HG03025 (cell line): ENCODE results near the gene LGALS3.

Experiments used
- ATAC-seq: cut with Tn5 transposase; IDR thresholded peaks from one replicate; pipeline ENCODE4 v1.9.1; 2021; ENCODE audit warnings: mild to moderate bottlenecking, moderate library complexity; ENCODE audit not compliant: unreplicated experiment, low FRiP score

LGALS3 gene

DNA sequence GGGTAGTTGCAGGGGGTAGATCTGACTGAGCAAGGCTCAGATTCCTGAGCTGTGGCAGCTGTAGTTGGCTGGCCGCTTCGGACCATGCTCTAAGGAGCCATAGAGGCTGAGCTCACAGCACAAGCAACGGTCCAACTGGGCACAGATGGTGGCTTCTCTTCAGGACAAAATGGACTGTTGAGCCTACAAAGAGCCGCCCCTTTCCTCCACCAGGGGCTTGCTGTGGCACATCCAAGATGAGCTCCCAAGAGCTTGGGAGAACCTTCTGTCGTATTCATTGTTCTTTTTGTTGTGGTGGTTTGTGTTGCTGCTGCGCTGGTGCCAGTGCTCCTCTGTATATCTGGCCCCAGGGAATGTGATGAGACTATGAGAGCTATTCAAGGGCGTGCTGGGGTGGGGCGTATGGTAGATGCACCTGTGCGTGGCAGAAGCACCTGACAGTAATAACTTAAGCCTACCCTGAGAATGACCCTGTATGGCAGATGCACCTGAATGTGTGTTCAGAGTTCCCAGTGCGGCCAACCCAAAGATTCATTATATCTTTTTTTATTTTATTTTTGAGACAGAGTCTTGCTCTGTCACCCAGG lies 17.8 kb upstream of the LGALS3 start:
- ATAC-seq, result no peak

DNA sequence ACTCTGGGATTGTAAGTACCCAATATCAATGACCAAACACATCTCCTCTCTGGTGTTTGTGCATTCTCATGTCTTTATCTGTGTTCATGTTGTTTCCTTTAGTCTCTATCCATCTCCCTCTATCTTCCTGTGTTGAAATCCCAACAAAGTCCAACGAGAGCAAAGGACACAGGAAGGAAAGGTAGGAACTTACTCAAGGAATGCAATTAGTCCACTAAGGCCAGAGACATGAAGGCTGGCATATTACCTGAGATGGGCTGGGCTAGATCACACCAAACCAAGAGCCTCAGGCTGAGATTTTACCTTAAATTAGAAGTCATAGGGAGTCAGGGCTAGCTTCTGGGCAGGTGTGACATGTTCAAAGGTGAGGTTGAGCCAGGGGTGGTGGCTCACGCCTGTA lies 14.3 kb upstream of the LGALS3 start:
- no peak for ATAC-seq

DNA sequence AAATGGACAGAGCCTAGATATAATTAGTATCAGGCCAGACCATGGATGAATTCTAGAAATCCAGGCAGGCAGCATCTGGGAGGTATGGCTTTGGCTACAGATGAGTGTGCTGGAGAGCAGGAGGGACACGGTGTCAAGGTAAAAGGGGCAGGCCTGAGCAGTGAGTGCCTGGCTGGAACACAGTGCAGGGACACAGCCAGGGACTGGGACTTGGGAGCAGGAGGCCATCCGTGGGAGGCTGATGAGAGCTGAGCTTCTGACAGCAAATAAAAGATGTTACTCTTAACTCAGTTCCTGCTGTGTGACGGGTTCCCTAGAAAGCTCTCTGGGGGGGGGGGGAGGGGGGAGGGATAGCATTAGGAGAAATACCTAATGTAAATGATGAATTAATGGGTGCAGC lies 13.6 kb upstream of the LGALS3 start:
- ATAC-seq, result no peak

GRCh38 chr14:55115861-55116245 lies 13.2 kb upstream of the LGALS3 start:
- no peak for ATAC-seq

DNA sequence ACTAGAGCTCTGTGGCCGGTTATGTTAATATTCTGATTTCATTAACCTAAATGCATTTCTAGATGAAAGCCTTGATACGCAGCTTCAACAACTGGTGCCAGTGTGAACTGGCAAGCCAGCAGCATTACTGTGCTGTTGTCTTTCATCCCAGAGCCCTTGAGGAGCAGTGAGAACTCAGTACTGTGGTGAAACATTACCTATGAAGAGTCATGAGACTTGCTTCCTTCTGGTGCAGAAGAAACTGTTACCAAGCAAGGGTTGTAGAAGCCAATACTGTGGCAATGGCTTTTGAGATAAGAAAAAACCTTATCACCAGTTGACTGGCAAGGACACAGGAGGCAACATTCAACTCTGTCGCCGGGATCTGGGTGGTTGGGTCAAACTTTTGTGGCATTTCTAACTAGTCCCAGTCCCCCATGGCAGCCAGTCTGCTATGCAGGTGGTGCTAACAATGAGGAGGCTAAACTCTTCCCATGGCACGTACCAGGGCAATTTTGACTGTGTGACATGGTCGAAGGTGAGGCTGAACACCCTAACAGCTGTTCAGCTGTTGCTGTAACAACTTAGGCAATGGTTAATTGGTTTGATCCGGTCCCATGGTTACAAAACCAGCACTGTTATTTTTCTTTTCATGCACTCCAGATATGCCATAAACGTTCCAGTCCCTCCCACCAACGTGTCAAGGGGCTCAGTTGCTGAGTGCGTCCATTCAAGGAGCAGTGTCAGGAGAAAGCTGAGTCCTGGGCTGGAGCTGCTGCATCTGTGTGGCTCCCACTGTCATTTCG lies 12.6 kb upstream of the LGALS3 start:
- no peak for ATAC-seq

DNA sequence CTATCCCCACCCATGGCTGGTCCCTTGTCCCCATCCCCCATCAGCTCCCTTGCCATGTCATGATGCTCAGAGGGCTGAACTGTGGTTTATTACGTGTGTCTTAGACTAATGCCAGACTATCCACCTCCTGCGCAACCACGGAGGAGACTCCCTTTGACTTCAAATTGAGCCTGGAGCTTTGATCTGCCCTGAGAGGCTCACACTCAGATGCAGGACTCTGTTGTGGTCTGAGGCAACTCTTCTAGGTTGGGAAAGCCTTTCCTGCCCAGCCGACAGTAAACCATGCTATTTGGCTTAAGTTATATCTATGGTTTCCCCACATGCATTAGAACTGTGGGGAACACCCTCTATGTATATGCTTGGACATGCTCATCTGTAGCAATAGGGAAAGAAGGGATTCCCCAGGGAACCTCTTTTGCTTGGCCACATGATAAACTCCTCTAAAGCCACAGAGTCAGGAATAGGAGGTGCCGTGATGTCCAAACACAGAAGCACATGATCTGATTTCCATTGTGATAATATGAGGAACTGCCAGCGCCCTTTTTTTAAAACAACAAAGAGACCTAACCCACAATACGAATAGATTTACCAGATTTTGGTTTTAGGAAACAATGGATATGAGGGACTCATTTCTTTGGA lies 11.1 kb upstream of the LGALS3 start:
- ATAC-seq, result no peak

DNA sequence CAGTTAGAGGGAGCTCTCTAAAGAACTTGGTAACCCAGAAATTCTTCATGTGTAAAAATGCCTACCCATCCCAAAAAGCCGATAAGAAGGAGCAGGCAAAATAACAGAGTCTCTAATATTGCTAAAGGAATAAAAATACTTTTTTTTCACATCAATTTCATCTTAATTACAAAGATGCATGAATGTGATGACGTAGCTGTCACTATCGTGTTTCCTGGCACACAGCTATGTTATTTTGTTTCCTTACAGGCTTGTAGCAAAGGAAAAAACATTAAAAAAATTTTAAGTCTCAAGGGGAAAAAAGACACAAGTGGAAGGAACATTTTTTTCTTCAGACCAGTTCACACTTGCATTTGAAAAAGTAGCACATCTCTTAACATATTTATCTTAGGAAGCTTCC lies 10.3 kb upstream of the LGALS3 start:
- ATAC-seq, result no peak

- ATAC-seq, result no peak
These were observed 8.2 kb upstream of the LGALS3 start for GRCh38 chr14:55120571-55121495.

GRCh38 chr14:55121628-55122439 lies 7.2 kb upstream of the LGALS3 start:
- no peak for ATAC-seq

- no peak for ATAC-seq
These were observed 6.5 kb upstream of the LGALS3 start for GRCh38 chr14:55122440-55122986.

DNA sequence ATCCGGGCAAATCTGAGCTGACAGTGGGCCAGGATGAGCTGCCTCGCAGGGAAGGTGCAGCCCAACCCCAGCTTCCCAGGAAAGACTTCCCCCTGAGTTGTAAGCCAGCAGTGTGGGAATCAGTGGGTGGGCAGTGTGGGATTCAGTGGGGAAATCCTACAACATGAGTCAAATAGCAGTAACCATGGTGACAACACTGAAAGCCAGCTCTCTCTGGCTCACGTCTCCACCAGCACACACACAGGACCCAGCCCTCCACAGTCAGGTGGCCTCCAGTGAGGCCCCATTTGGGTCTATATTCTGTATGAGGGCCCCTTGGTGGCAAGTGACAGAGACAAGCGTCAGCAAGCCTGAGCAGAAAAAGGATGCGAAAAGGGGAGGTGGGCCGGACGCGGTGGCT lies 6.0 kb upstream of the LGALS3 start:
- no peak for ATAC-seq

DNA sequence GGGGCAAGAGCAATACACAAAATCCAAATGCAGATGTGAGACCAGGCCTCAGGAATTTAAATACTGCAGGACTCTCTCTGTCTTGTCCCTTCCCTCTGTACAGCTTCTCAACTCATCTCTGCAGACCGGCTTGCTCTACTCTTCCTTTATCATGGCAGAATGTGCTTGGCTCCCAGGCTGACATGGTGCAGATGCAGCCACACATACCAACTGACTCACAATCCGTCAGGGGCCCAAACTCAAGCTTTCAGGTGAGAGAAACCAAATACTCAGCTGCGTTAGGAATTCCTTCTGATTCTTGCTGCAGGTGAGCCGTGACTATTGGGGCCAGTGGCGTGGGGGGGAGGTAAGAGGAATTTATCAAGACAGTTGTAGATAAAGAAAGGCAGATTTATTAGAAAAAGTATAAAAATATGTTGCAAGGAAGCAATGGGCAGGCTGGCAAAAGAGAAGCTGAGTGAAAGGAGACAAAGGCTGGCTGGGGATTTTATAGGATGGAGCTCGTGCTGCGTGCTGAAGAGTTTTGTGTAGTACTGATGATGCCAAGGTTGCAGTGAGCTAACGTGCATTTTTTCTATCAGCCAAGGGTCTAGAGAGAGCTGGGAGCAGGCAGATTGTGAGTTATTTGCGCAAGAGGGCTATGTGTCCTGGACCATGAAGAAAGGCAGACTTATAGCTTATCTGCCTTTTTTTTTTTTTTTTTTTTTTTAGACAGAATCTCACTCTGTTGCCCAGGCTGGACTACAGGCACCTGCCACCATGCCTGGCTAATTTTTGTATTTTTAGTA lies 5.0 kb upstream of the LGALS3 start:
- no peak for ATAC-seq

DNA sequence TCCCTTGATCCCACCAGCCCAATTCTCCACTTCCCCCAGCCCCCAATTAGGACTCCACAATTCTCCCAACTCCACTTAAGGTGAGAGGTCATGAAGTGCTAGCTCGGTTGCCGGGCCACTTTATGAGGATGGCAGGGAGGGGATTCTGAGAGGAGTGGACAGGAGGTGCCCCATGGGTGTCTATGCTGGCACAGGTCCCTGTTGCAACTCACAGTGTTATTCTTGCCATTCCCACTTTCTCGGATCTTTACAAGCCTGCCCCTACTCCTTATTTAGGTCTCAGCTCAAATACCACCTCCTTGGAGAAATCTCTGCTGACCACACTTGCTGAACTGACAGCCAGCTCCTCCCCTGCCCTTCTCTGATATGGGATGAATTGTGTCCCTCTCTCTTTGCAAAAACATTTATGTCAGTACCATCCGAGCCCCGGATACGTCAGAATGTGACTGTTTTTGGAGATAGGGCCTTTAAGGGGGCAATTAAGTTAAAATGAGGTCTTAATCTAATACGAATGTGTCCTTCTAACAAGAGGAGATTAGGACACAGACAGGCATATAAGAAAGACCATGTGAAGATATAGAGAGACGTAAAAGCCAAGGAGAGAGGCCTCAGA lies 4.2 kb upstream of the LGALS3 start:
- ATAC-seq, result no peak

- ATAC-seq, result no peak
These were observed 3.6 kb upstream of the LGALS3 start for GRCh38 chr14:55125403-55125802.

GRCh38 chr14:55126034-55126433 lies 3.0 kb upstream of the LGALS3 start:
- no peak for ATAC-seq

DNA sequence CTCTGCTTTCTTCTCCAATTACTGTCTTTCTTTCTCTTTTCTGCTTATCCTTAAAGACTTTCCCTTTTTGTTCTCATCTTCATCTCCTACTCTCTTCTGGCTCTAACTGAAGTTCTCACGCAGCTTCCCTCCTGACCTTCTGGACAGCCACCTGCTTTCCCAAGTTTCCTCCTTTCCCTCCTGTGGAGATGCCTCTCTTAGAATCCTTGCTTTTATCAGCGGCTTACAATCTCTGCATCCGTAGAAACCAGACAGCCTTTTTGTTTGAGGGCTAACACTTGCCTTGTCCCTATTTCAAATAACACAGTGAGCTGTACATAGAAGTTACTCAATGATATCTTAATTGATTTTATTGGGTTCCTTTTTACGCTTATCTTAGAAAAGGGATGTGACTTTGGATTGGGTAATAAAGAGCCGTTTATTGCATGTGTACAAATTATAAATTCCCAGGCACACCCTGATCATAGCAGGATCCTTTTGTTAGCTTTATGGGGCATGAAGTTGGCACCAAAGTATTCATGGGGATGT lies 2.1 kb upstream of the LGALS3 start:
- ATAC-seq, result no peak

DNA sequence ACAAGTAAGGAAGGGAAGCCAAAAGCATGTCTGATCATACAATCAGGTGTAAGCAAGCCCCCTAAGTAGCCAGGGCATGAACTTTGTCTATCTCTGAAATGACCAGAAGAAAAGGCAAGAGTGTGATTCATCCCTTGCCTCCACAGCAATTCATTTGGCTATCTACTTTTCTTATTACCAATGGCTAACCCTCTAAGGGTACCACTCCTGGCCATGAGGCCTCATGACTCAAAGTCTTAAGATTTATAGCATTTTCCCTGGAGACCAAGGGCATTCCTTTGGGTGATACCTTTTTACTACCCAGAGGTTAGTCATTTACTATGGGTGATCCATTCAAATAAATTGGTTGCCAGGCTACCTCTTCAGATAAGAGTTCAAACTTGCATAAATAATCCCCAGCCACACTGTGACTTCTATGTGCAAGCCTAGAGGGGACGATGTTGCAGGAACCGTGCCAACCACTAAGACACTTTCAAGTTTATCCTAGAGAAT lies 1.5 kb upstream of the LGALS3 start:
- ATAC-seq, result no peak

- no peak for ATAC-seq
These were observed 516 bp upstream of the LGALS3 start for GRCh38 chr14:55128386-55129085.
